Activated naive CD4-positive, alpha-beta T cell treated with anti-CD3 and anti-CD28 coated beads, Interleukin-2, amount 10 ng/mL, durations not matched to agents 7 days and 5 days (primary cell): ENCODE data around the gene SLC25A42.

Source experiments
- CTCF ChIA-PET: fragments of 350-600 bp; sonication (Branson Sonifier 250); formaldehyde crosslinking; loops from one replicate; lab custom pipeline; 2021; ENCODE audit warnings: antibody characterized with exemption; lab: Charles Lee
- DNase-seq: peaks from one replicate; pipeline ENCODE4 v3.0.0-alpha.2; 2020
- H3K27ac Mint-ChIP-seq: one replicate; pipeline ENCODE4 v1.8.0; 2021; ENCODE audit warnings: mild to moderate bottlenecking, moderate library complexity, mixed read lengths
- H3K27me3 Mint-ChIP-seq: one replicate; pipeline ENCODE4 v1.8.0; 2021; ENCODE audit warnings: mild to moderate bottlenecking, mixed read lengths
- H3K36me3 Mint-ChIP-seq: one replicate; pipeline ENCODE4 v1.8.0; 2021; ENCODE audit warnings: mixed read lengths
- H3K4me1 Mint-ChIP-seq: one replicate; pipeline ENCODE4 v1.8.0; 2021; ENCODE audit warnings: mixed read lengths
- H3K4me3 Mint-ChIP-seq: one replicate; pipeline ENCODE4 v1.8.0; 2021; ENCODE audit warnings: mild to moderate bottlenecking, moderate library complexity, mixed read lengths
- H3K9me3 Mint-ChIP-seq: one replicate; pipeline ENCODE4 v1.8.0; 2021; ENCODE audit warnings: mixed read lengths

SLC25A42 gene

GRCh38 chr19:19034204-19034624, 29.6 kb upstream of the SLC25A42 start:
- DNase-seq: peak; percentile 87
- Mint-ChIP-seq H3K27me3 (no peaks in the 10 kb centered on the region), H3K27ac (peak overlapping the region; percentile 91), H3K4me3 (peak overlapping the region; percentile 77), H3K9me3 (no peaks in the 10 kb centered on the region), H3K36me3 (peaks cover 37% of the 10 kb centered on the region), H3K4me1 (peaks cover 42% of the 10 kb centered on the region)
- CTCF ChIA-PET: no interaction called here

GRCh38 chr19:19039901-19040300, 23.9 kb upstream of the SLC25A42 start:
- peak overlapping the region; percentile 70 for H3K27ac Mint-ChIP-seq
- peak; percentile 32 for DNase-seq
- no peaks in the 10 kb centered on the region for H3K27me3 Mint-ChIP-seq
- CTCF ChIA-PET: interaction anchor here (1.5 to 1.6 kb wide), 2 partner anchors 96 to 135 kb away, joined by 3 to 4 read pairs; no protein-coding TSS in a partner anchor
- no peaks in the 10 kb centered on the region for H3K9me3 Mint-ChIP-seq
- H3K4me3 Mint-ChIP-seq: no peak overlapping the region
- peaks cover 29% of the 10 kb centered on the region for H3K4me1 Mint-ChIP-seq
- peaks cover 32% of the 10 kb centered on the region for H3K36me3 Mint-ChIP-seq

GRCh38 chr19:19040417-19040816, 23.4 kb upstream of the SLC25A42 start:
- Mint-ChIP-seq H3K36me3 (peaks cover 36% of the 10 kb centered on the region), H3K27ac (peak overlapping the region; percentile 70), H3K4me1 (peaks cover 24% of the 10 kb centered on the region), H3K4me3 (no peak overlapping the region), H3K27me3 (no peaks in the 10 kb centered on the region), H3K9me3 (no peaks in the 10 kb centered on the region)
- DNase-seq: no peak
- CTCF ChIA-PET: interaction anchor here (1.5 kb wide), 1 partner anchor 135 kb away, joined by 4 read pairs; no protein-coding TSS in a partner anchor

GRCh38 chr19:19042732-19043280, 21.0 kb upstream of the SLC25A42 start:
- H3K4me1 Mint-ChIP-seq: peaks cover 15% of the 10 kb centered on the region
- CTCF ChIA-PET: no interaction called here
- no peaks in the 10 kb centered on the region for H3K27me3 Mint-ChIP-seq
- H3K36me3 Mint-ChIP-seq: peaks cover 31% of the 10 kb centered on the region
- no peaks in the 10 kb centered on the region for H3K9me3 Mint-ChIP-seq
- DNase-seq: no peak
- H3K27ac Mint-ChIP-seq: no peak overlapping the region
- no peak overlapping the region for H3K4me3 Mint-ChIP-seq

GRCh38 chr19:19043481-19043880, 20.3 kb upstream of the SLC25A42 start:
- CTCF ChIA-PET: no interaction called here
- Mint-ChIP-seq H3K36me3 (peaks cover 29% of the 10 kb centered on the region), H3K27me3 (no peaks in the 10 kb centered on the region), H3K9me3 (no peaks in the 10 kb centered on the region), H3K4me1 (peaks cover 15% of the 10 kb centered on the region), H3K4me3 (no peak overlapping the region), H3K27ac (no peak overlapping the region)
- no peak for DNase-seq

GRCh38 chr19:19043881-19044280, 19.9 kb upstream of the SLC25A42 start:
- no peaks in the 10 kb centered on the region for H3K9me3 Mint-ChIP-seq
- no peak for DNase-seq
- no peak overlapping the region for H3K27ac Mint-ChIP-seq
- H3K36me3 Mint-ChIP-seq: peaks cover 31% of the 10 kb centered on the region
- no peaks in the 10 kb centered on the region for H3K27me3 Mint-ChIP-seq
- CTCF ChIA-PET: no interaction called here
- H3K4me1 Mint-ChIP-seq: peaks cover 15% of the 10 kb centered on the region
- no peak overlapping the region for H3K4me3 Mint-ChIP-seq

GRCh38 chr19:19049406-19049805, 14.4 kb upstream of the SLC25A42 start:
- CTCF ChIA-PET: interaction anchor here (1.4 kb wide), 1 partner anchor 97 kb away, joined by 3 read pairs; no protein-coding TSS in a partner anchor
- H3K36me3 Mint-ChIP-seq: peaks cover 34% of the 10 kb centered on the region
- no peaks in the 10 kb centered on the region for H3K27me3 Mint-ChIP-seq
- DNase-seq: no peak
- H3K27ac Mint-ChIP-seq: no peak overlapping the region
- H3K4me3 Mint-ChIP-seq: no peak overlapping the region
- no peaks in the 10 kb centered on the region for H3K9me3 Mint-ChIP-seq
- no peaks in the 10 kb centered on the region for H3K4me1 Mint-ChIP-seq

GRCh38 chr19:19050104-19050503, 13.7 kb upstream of the SLC25A42 start:
- Mint-ChIP-seq H3K4me3 (no peak overlapping the region), H3K36me3 (peaks cover 33% of the 10 kb centered on the region), H3K4me1 (no peaks in the 10 kb centered on the region), H3K27me3 (no peaks in the 10 kb centered on the region), H3K27ac (no peak overlapping the region), H3K9me3 (no peaks in the 10 kb centered on the region)
- no peak for DNase-seq
- CTCF ChIA-PET: interaction anchor here (1.2 to 3.2 kb wide), 3 partner anchors 96 to 141 kb away, joined by 3 to 15 read pairs (median 3); no protein-coding TSS in a partner anchor

- Mint-ChIP-seq H3K27me3 (no peaks in the 10 kb centered on the region), H3K4me1 (no peaks in the 10 kb centered on the region), H3K36me3 (peaks cover 31% of the 10 kb centered on the region), H3K27ac (no peak overlapping the region), H3K9me3 (no peaks in the 10 kb centered on the region), H3K4me3 (no peak overlapping the region)
- no peak for DNase-seq
- CTCF ChIA-PET: interaction anchor here (1.1 to 3.2 kb wide), 5 partner anchors 65 to 174 kb away, joined by 3 to 15 read pairs (median 4); no protein-coding TSS in a partner anchor
Observed at GRCh38 chr19:19050731-19051130, 13.1 kb upstream of the SLC25A42 start.

GRCh38 chr19:19051478-19052213, 12.1 kb upstream of the SLC25A42 start:
- no peaks in the 10 kb centered on the region for H3K9me3 Mint-ChIP-seq
- H3K36me3 Mint-ChIP-seq: peaks cover 31% of the 10 kb centered on the region
- no peak overlapping the region for H3K4me3 Mint-ChIP-seq
- CTCF ChIA-PET: interaction anchor here (0.6 to 3.2 kb wide), 5 partner anchors 64 to 173 kb away, joined by 3 to 15 read pairs (median 4); no protein-coding TSS in a partner anchor
- no peak overlapping the region for H3K27ac Mint-ChIP-seq
- H3K4me1 Mint-ChIP-seq: no peaks in the 10 kb centered on the region
- no peaks in the 10 kb centered on the region for H3K27me3 Mint-ChIP-seq
- DNase-seq: no peak

- Mint-ChIP-seq H3K4me3 (no peak overlapping the region), H3K27ac (no peak overlapping the region), H3K9me3 (no peaks in the 10 kb centered on the region), H3K4me1 (no peaks in the 10 kb centered on the region), H3K27me3 (no peaks in the 10 kb centered on the region), H3K36me3 (peaks cover 25% of the 10 kb centered on the region)
- CTCF ChIA-PET: interaction anchor here (0.8 to 3.2 kb wide), 5 partner anchors 12 to 122 kb away, joined by 3 to 15 read pairs (median 4); no protein-coding TSS in a partner anchor
- no peak for DNase-seq
Observed at GRCh38 chr19:19052921-19053320, 10.9 kb upstream of the SLC25A42 start.

- no peaks in the 10 kb centered on the region for H3K4me1 Mint-ChIP-seq
- H3K27ac Mint-ChIP-seq: no peak overlapping the region
- no peak overlapping the region for H3K4me3 Mint-ChIP-seq
- H3K36me3 Mint-ChIP-seq: peaks cover 26% of the 10 kb centered on the region
- no peaks in the 10 kb centered on the region for H3K27me3 Mint-ChIP-seq
- CTCF ChIA-PET: interaction anchor here (0.8 to 2.6 kb wide), 11 partner anchors 9 to 121 kb away, joined by 3 to 13 read pairs (median 4); no protein-coding TSS in a partner anchor
- peak; percentile 74 for DNase-seq
- no peaks in the 10 kb centered on the region for H3K9me3 Mint-ChIP-seq
Observed at GRCh38 chr19:19053508-19054314, 10.1 kb upstream of the SLC25A42 start.

GRCh38 chr19:19054315-19054938, 9.4 kb upstream of the SLC25A42 start:
- Mint-ChIP-seq H3K4me3 (no peak overlapping the region), H3K27ac (no peak overlapping the region), H3K36me3 (peaks cover 25% of the 10 kb centered on the region), H3K27me3 (no peaks in the 10 kb centered on the region), H3K9me3 (no peaks in the 10 kb centered on the region), H3K4me1 (no peaks in the 10 kb centered on the region)
- CTCF ChIA-PET: interaction anchor here (0.8 to 2.1 kb wide), 7 partner anchors 8 to 120 kb away, joined by 3 to 13 read pairs (median 4); no protein-coding TSS in a partner anchor
- DNase-seq: no peak
